ENCODE results near the gene NEK2. TPM values are rescaled to one million over a fixed set of nuclear protein-coding genes. Genes with fewer than 3 reads are reported as not detected.

The NEK2 gene
- total RNA-seq, 1 donor: 17.7 TPM

DNA sequence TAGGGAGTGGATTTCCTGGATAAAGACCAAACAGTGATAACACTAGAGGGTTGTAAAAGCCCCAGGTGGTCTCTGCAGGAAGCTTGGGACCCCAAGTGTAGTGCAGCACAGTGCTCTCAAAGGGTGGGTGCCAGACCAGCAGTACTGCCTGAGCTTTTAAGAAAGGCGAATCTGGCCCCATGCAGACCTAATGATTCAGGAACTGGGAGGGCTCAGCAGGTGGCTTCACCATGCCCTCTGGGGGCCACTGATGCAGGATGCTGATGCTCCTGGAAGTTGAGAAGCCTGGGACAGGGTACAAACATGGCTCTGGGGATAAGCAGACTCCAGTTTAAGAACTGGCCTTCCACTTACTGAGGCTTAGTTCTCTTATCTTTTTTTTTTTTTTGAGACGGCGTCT lies 29.1 kb upstream of the NEK2 start:
- no peak overlapping the region for H3K4me3 ChIP-seq (ENCODE audit: low read depth, low read length)

DNA sequence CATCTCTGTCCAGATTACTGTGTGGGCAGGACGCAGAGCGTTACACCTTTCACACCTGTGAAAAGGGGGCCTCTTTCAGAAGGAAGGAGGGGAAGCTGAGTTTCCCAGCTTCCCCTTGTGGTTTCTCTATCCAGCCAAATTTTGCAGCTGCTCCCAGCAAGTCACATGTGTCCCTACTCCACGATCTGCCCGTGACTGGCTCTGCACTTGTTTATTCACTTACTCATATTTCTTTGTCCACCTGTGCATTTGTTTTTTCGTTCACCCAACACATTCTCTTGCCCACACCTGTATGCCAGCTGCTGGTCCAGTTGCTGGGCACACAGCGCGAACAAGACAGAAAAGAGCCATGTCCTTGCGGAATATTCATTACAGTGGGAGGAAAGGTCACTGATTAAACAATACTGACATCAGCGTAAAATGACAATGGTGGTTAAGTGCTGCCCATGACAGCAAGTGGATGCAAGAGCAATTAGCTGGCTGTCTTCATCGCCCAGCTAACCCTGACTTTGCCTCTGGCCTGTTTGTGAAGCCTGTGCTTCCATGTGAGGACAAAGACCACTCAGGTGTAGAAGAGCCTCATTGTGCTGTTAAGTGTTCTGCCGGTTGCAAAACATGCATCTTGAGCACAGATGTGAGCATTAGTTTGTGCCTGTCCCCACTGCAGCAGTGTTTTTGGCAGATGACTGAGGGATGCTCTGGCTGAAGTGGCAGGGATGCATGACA lies 28.6 kb upstream of the NEK2 start:
- H3K4me3 ChIP-seq (ENCODE audit: low read depth, low read length): no peak overlapping the region
- TF ChIP-seq, protein P1, sequence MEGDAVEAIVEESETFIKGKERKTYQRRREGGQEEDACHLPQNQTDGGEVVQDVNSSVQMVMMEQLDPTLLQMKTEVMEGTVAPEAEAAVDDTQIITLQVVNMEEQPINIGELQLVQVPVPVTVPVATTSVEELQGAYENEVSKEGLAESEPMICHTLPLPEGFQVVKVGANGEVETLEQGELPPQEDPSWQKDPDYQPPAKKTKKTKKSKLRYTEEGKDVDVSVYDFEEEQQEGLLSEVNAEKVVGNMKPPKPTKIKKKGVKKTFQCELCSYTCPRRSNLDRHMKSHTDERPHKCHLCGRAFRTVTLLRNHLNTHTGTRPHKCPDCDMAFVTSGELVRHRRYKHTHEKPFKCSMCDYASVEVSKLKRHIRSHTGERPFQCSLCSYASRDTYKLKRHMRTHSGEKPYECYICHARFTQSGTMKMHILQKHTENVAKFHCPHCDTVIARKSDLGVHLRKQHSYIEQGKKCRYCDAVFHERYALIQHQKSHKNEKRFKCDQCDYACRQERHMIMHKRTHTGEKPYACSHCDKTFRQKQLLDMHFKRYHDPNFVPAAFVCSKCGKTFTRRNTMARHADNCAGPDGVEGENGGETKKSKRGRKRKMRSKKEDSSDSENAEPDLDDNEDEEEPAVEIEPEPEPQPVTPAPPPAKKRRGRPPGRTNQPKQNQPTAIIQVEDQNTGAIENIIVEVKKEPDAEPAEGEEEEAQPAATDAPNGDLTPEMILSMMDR (IDR thresholded peaks at IDR 0.05; ENCODE audit: insufficient read depth, low read depth, low read length): no peak
- no peak for DNase-seq (ENCODE audit: low read depth)

More for the DNA sequence above, 29.1 kb upstream of the NEK2 start:
- DNase-seq (ENCODE audit: low read depth): no peak
- TF ChIP-seq, protein P1 (IDR thresholded peaks at IDR 0.05; ENCODE audit: insufficient read depth, low read depth, low read length): no peak

DNA sequence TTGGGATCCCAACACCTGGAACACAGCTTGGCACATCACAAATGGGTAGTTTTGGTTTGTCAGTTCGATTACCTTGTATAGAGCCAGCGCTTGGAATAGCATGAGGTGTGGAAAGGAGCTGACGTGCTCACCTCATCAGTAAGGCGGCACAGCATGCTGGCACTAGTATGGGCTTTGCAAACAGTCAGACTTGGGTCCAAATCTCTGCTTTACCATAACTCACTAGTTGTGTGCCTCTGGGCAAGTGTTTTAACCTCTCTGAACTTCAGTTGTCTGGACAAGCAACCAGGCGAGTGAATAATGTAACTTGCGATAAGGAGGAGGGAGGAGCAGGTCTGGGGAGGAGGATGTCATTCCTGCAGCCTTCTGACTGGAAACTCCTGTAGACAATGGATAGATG lies 26.3 kb upstream of the NEK2 start:
- DNase-seq (ENCODE audit: low read depth): no peak
- TF ChIP-seq, protein P1 (IDR thresholded peaks at IDR 0.05; ENCODE audit: insufficient read depth, low read depth, low read length): no peak
- no peak overlapping the region for H3K4me3 ChIP-seq (ENCODE audit: low read depth, low read length)

DNA sequence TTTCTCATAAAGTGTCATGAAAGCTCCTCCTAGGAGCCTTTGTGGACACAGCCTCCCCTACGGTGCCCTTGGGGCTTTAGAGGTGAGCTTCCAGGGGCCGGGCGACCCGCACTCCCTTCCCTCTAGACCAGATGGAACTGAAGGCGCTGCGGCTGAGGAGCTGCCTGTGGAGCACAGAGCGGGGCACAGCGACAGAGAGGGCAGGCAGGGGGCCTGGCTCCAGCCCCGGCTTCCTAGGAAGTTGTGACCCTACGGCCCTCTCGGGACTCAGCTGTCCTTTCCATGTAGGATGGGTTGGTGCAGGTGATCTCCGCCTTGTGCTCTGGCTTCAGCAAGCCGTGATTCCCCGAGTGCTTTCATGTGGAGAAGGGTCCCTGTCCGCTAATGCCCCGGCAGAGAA lies 23.6 kb upstream of the NEK2 start:
- TF ChIP-seq, protein P1 (IDR thresholded peaks at IDR 0.05; ENCODE audit: insufficient read depth, low read depth, low read length): no peak
- DNase-seq (ENCODE audit: low read depth): no peak
- H3K4me3 ChIP-seq (ENCODE audit: low read depth, low read length): no peak overlapping the region

DNA sequence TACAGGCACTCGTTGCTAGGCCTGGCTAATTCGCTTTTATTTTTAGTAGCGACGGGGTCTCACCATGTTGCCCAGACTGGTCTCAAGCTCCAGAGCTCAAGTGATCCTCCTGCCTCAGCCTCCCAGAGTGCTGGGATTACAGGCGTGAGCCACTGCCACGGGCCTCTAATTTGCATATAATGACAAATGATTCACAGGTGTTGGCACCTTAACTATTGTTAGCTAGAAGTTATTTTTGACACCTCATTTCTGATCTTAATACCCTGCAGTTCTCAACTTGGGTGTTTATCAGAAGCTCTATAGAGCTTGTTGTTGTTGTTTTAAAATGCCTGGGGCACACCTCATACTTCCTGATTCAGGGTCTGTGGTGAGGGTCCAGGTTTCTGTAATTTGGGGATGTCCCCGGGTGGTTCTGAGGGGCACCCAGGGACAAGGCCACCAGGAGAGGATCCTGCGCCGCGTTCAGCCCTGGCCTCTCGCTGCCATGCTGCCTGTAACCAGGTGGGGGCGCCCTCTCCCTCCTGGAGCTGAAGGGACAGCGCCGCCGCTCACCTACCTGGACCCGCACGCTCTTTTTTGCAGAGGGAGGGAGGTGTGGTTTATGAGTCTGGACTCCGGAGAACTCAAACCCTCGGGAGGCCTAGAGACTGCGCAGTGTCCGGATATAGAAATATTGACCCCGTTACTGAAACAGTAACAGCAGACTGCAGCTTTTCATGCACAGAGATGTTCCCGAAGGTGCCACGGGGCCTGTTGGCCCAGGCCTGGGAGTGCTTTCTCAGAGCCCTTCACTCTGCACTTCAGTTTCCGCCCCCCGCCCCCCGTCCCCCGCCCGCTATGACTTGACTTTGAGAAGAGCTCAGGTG lies 23.0 kb upstream of the NEK2 start:
- DNase-seq (ENCODE audit: low read depth): peak; percentile 56
- H3K4me3 ChIP-seq (ENCODE audit: low read depth, low read length): peak overlapping the region; percentile 18
- TF ChIP-seq, protein P1 (IDR thresholded peaks at IDR 0.05; ENCODE audit: insufficient read depth, low read depth, low read length): peak; percentile 98

DNA sequence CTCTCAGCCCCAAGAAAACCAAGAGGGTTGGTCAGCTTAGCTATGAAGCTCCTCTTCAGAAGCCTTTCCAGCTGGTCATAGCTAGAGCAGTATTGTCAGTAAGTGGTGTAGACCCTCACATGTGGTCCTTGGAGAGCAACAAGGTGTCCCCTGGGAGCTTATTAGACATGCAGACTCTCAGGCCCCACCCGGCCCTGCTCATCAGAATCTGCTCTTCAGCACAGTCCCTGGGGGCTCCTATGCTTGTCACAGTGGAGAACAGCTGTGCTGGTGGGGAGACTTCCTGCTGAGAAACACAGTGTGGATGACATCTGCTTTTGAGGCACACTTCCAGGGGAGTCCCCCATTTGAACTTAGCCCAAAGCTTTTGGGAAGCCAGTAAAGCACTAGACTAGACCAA lies 21.9 kb upstream of the NEK2 start:
- H3K4me3 ChIP-seq (ENCODE audit: low read depth, low read length): no peak overlapping the region
- DNase-seq (ENCODE audit: low read depth): no peak
- TF ChIP-seq, protein P1 (IDR thresholded peaks at IDR 0.05; ENCODE audit: insufficient read depth, low read depth, low read length): no peak
